IPS-20b (cell line): ENCODE results near the gene RAB19.
"Not testable (repeated sequence)": the region's sequence is repeated elsewhere in the genome, so short reads cannot be mapped to it uniquely, and the experiment has no call there.

ENCODE experiments used
- H3K27ac ChIP-seq: one replicate; pipeline ENCODE4 v1.5.1; 2013; ENCODE audit warnings: low read length
- H3K27me3 ChIP-seq: 2 replicates; pipeline ENCODE4 v1.6.1; 2013; ENCODE audit warnings: mild to moderate bottlenecking, low read length, inconsistent platforms; ENCODE audit not compliant: insufficient read depth
- H3K36me3 ChIP-seq: 2 replicates; pipeline ENCODE4 v1.6.1; 2013; ENCODE audit warnings: low read depth, mild to moderate bottlenecking, inconsistent platforms, low read length, moderate library complexity; ENCODE audit not compliant: insufficient read depth
- H3K4me1 ChIP-seq: 2 replicates; pipeline ENCODE4 v1.6.1; 2013; ENCODE audit warnings: mild to moderate bottlenecking, control low read depth, inconsistent platforms, low read length, moderate library complexity; ENCODE audit not compliant: insufficient read depth
- H3K4me3 ChIP-seq: 2 replicates; pipeline ENCODE4 v1.5.1; 2013; ENCODE audit warnings: mild to moderate bottlenecking, low read length, inconsistent platforms
- H3K9ac ChIP-seq: 2 replicates; pipeline ENCODE4 v1.6.1; 2013; ENCODE audit warnings: low read depth, mild to moderate bottlenecking, inconsistent platforms, low read length, moderate library complexity
- H3K9me3 ChIP-seq: 2 replicates; pipeline ENCODE4 v1.6.1; 2013; ENCODE audit warnings: mild to moderate bottlenecking, low read depth, low read length, inconsistent platforms; ENCODE audit not compliant: insufficient read depth

The RAB19 gene

DNA sequence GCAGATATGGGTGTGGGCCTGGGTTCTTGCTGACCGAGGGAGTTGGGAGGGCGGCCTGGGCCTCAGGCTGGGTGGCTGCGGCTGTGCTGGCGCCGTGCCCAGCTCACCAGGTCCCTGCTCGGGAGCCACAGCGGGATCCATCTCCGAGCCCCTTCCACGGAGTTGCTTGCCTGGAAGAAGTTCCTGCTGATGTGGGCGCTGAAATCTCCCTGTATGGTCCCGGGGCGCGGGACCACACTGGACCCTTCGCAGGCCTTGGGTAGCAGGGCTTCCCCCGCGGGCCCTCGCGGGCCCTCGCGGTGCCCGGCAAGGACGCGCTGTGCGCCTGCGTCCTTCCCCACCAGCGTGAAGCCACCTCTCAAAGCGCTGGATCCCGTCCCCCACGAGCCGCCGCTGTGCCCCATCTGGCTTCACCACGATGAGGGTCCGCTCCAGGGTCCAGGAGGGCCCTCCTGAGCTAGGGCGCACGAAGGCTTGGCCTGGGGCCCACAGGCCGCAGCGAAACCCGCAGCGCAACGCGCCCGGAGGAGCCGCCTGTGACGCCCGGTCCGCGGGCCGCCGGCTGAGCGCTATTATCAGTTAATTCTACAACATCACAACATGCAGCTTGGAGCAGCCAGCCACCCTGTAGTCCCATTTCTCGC, 31.5 kb downstream of the RAB19 start:
- Histone ChIP-seq H3K4me3 (no peak overlapping the region), H3K27ac (no peak overlapping the region)

DNA sequence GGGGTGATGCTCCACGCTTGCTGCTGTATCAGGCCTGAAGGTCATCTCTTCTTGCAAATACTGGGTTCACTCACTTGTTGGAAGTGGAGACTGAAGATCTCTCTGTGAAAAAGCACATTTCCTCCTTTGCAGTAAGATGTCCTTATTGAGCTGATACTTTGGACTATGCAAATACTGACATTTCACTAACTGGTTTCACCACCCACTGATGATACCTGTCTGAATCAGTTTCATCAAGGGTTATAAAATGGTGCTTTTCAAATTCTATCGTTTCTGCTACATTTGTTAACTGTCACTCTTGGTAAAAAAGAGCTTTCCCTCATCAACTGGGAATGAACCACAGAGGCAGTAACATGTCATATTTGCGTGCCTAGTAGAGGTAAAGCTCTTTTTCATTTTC, 35.5 kb downstream of the RAB19 start:
- no peaks in the 10 kb centered on the region for H3K27me3 ChIP-seq
- H3K4me1 ChIP-seq: no peaks in the 10 kb centered on the region
- no peak overlapping the region for H3K9ac ChIP-seq
- H3K4me3 ChIP-seq: no peak overlapping the region
- H3K9me3 ChIP-seq: no peaks in the 10 kb centered on the region
- H3K36me3 ChIP-seq: no peaks in the 10 kb centered on the region
- H3K27ac ChIP-seq: no peak overlapping the region

More for the DNA sequence above, 31.5 kb downstream of the RAB19 start:
- no peaks in the 10 kb centered on the region for H3K4me1 ChIP-seq
- H3K9me3 ChIP-seq: no peaks in the 10 kb centered on the region
- no peak overlapping the region for H3K9ac ChIP-seq
- H3K36me3 ChIP-seq: no peaks in the 10 kb centered on the region
- no peaks in the 10 kb centered on the region for H3K27me3 ChIP-seq

DNA sequence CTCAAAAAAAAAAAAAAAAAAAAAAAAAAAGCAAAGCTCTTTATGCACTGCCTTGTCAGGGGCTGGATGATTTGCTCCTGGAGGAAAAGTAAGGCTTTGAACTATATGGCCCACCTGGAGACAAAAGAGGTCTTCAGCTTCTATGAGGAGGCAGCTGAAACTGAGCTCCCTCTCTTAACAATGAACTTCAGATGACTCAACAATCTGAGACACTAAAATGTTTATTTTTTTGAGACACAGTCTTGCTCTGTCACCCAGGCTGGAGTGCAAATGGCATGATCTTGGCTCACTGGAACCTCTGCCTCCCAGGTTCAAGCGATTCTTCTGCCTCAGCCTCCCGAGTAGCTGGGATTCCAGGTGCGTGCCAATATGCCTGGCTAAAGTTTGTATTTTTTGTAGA, 36.7 kb downstream of the RAB19 start:
- Histone ChIP-seq H3K36me3 (no peaks in the 10 kb centered on the region), H3K4me3 (no peak overlapping the region)

DNA sequence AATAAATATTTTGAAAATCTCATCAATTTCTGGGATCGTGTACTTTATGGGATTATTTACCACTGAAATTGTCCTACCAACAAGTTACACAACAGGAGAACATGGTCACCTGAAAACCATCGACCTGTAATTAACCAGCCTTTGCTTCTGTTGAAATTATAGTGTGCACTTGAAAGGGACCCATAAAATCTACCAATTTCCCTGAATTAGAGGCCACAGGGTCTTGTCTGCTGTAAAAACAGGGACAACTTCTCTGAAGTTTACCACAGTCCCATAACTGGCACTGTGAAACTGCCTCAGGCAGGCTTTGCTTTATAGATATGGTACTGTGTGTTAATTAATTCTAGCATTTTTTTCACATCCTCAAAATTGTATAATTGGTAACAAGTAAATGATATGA, 37.7 kb downstream of the RAB19 start:
- H3K9ac ChIP-seq: no peak overlapping the region
- no peak overlapping the region for H3K4me3 ChIP-seq
- no peaks in the 10 kb centered on the region for H3K27me3 ChIP-seq

More for the DNA sequence above, 36.7 kb downstream of the RAB19 start:
- Histone ChIP-seq H3K9ac (no peak overlapping the region), H3K27ac (no peak overlapping the region), H3K27me3 (no peaks in the 10 kb centered on the region), H3K4me1 (no peaks in the 10 kb centered on the region), H3K9me3 (no peaks in the 10 kb centered on the region)

DNA sequence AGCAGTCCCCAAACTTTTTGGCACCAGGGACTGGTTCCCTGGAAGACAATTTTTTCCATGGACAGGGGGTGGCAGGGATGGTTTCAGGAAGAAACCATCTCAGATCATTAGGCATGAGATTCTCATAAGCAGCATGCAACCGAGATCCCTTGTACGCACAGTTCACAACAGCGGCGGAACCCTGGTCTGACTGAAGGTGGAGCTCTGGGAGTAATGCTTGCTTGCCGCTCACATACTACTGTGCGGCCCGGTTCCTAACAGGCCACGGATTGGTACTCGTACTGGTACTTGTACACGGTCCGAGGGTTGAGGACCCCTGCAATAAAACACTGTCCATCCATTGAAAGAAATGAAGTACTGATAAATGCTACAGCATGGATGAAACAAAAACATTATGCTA, 42.6 kb downstream of the RAB19 start:
- H3K4me1 ChIP-seq: peaks cover 18% of the 10 kb centered on the region
- no peak overlapping the region for H3K27ac ChIP-seq
- H3K9me3 ChIP-seq: no peaks in the 10 kb centered on the region
- H3K9ac ChIP-seq: no peak overlapping the region
- H3K4me3 ChIP-seq: no peak overlapping the region
- H3K36me3 ChIP-seq: 0 out of 2 replicates have a peak, but pooled peaks cover 3% of the 10 kb centered on the region
- H3K27me3 ChIP-seq: no peaks in the 10 kb centered on the region

More for the DNA sequence above, 37.7 kb downstream of the RAB19 start:
- Histone ChIP-seq H3K9me3 (no peaks in the 10 kb centered on the region), H3K36me3 (no peaks in the 10 kb centered on the region), H3K4me1 (no peaks in the 10 kb centered on the region), H3K27ac (no peak overlapping the region)

DNA sequence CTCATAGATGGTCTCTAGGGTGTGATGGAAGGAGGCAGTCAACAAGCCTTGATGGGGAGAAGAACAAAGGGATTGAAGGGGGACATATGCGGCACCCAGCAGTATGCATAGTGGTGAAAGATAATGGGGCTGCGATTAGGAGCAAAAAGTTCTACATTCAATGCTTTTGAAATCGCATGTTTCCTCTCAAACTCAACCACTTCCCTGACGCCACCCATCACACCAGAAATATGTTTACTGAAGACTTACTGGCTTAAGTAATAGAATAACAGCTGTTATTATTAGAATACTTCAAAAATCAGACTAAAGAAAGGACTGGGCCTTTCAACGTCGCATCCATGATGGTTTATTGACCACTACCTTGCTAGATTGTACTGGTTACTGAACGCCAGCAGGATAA, 44.0 kb downstream of the RAB19 start:
- Histone ChIP-seq H3K27me3 (no peaks in the 10 kb centered on the region), H3K36me3 (peaks cover 8% of the 10 kb centered on the region; the same call in 1 of the 2 replicates), H3K9ac (peak overlapping the region; percentile 8; the same call in 1 of the 2 replicates), H3K4me1 (peaks cover 18% of the 10 kb centered on the region), H3K4me3 (no peak overlapping the region), H3K9me3 (no peaks in the 10 kb centered on the region), H3K27ac (peak overlapping the region; percentile 88)

DNA sequence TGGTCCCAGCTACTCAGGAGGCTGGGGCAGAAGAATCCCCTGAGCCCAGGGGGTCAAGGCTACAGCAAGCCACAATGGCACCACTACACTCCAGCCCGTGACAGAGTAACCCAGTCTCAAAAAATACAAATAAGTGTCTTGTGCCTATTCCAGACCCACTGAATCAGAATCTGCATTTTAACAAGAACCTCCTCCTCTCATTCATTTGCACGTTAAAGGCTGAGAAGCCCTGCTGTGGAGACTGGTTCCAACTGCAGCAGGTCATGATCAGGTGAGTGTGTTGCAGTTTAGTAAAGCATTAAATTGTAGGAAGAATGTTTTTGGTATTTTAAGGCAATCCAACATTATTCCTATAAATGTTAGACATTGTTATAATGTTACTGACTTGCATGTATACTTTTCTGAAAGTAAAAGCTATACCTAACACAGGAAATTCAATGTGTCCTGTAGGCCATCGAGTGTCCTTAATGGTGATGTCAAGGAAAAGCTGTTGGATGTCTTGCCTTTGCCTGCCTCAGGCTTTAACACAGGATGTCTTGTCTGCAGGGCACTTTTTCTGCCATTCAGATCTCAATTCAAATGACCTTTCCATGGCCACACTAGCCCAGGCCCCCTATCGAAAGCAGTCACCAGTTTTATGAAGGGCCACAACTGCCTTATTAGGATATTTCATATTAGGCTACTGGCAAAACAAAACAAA, 45.1 kb downstream of the RAB19 start:
- H3K4me1 ChIP-seq: peaks cover 18% of the 10 kb centered on the region
- H3K36me3 ChIP-seq: peaks cover 19% of the 10 kb centered on the region
- no peaks in the 10 kb centered on the region for H3K27me3 ChIP-seq
- peak overlapping the region; percentile 82 for H3K27ac ChIP-seq
- no peaks in the 10 kb centered on the region for H3K9me3 ChIP-seq
- H3K4me3 ChIP-seq: peak overlapping the region; percentile 14; the same call in 1 of the 2 replicates
- peak overlapping the region; percentile 45; the same call in 1 of the 2 replicates for H3K9ac ChIP-seq

DNA sequence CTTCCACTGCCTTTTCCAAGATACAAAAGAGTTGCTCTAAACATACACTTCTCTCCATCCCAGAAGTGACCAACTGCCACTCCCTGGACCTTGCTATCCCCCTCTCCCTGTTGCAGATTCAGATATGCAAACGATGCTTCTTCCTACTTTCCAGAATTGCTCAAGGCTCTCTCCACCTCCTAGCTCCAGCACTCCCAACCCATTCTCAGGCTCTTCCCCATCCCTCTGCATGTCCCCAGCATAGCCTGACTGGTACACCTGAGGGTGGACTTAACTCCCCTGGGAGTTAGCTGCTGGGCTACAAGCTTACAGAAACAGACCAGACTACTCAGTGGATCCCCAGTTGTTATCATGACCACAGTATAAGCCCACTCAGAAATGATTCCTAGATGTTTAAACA, 47.9 kb downstream of the RAB19 start:
- no peak overlapping the region for H3K9ac ChIP-seq
- peaks cover 43% of the 10 kb centered on the region for H3K36me3 ChIP-seq
- H3K4me3 ChIP-seq: no peak overlapping the region
- H3K4me1 ChIP-seq: peaks cover 36% of the 10 kb centered on the region
- H3K9me3 ChIP-seq: no peaks in the 10 kb centered on the region
- no peak overlapping the region for H3K27ac ChIP-seq
- H3K27me3 ChIP-seq: no peaks in the 10 kb centered on the region

DNA sequence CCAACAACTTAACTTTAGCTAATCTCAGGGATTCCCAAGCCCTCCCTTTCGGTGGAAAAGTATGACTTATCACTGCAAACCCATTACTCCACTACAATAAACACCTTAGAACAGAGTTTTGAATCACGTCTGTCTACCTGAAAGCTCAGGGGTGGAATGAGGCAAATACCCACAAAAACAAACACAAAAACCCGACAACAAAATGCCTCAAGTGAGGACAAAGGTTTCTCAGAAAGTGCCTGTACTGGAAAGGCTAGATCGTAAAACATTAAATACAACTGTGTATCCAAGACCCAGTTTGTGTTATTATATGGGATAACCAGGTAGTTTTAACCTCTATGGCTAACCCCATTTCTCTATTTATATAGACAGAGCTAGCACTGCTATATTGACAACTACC, 49.4 kb downstream of the RAB19 start:
- Histone ChIP-seq H3K4me1 (peaks cover 36% of the 10 kb centered on the region), H3K9me3 (no peaks in the 10 kb centered on the region), H3K27me3 (no peaks in the 10 kb centered on the region), H3K4me3 (no peak overlapping the region), H3K9ac (no peak overlapping the region), H3K27ac (no peak overlapping the region), H3K36me3 (peaks cover 56% of the 10 kb centered on the region)

DNA sequence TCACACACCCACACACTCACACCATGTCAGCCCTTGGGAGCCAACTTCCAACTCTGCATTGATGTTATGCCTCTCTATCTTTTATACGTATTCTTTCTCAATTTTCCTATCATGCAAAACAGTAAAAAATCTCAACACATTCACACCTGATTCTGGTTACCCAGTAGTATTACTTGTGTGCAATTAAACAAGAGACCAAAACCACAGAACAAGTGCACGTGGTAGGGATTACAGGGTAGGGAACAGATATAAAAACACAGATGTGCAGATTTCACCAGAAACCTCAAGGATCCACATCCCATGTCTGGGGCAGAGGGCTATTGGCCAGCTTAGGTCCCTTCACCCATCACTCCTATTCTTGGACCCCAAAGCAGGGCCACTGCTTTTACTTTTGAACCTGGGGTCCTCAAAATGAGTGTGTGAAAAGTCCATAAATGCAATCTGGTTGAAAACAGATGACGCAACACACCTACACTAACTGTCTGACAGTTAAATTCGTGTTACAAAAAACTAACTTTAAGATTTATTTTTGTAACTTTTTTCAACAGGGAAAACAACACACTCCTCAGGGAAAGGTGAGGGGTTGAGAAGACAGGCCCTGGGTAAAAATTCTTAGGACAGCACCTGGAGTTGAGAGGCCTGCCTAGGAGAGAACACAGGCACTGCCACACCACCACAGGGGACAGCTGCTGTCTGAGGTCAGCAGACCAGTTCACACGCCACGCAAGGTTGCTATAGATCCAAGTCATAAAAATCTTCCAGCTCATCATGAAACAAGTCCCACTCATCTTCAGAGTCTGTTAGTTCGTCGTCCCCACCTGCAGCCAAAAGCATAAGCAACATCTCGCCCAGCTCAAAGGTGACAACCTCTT, 50.2 kb downstream of the RAB19 start:
- Histone ChIP-seq H3K36me3 (peaks cover 63% of the 10 kb centered on the region), H3K4me1 (peaks cover 39% of the 10 kb centered on the region), H3K27ac (peak overlapping the region; percentile 26)
- not testable (repeated sequence) for H3K9me3 ChIP-seq, H3K9ac ChIP-seq, H3K4me3 ChIP-seq, H3K27me3 ChIP-seq

DNA sequence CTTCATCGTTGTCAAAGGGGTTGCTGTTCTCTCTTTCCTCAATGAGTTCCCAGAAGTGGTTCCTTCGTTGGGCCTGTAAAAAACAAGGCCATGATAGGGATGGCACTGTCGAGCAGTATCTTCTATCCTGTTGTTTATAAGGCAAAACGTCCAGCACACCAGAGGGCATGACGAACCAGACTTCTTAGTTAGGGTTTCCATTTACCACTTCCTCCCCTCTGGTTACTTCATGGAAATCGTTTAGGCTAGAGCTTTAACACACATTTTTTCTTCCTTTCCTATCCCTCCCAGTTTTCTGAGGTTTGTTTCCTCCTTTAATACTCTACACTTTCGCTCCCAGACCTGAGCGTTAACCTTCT, 50.8 kb downstream of the RAB19 start:
- Histone ChIP-seq H3K27me3 (no peaks in the 10 kb centered on the region), H3K9me3 (no peaks in the 10 kb centered on the region), H3K4me1 (peaks cover 37% of the 10 kb centered on the region), H3K36me3 (peaks cover 68% of the 10 kb centered on the region), H3K4me3 (no peak overlapping the region), H3K9ac (peak overlapping the region; percentile 65), H3K27ac (peak overlapping the region; percentile 26)
